ENCODE measurements around the gene TMEM63C.

DNA sequence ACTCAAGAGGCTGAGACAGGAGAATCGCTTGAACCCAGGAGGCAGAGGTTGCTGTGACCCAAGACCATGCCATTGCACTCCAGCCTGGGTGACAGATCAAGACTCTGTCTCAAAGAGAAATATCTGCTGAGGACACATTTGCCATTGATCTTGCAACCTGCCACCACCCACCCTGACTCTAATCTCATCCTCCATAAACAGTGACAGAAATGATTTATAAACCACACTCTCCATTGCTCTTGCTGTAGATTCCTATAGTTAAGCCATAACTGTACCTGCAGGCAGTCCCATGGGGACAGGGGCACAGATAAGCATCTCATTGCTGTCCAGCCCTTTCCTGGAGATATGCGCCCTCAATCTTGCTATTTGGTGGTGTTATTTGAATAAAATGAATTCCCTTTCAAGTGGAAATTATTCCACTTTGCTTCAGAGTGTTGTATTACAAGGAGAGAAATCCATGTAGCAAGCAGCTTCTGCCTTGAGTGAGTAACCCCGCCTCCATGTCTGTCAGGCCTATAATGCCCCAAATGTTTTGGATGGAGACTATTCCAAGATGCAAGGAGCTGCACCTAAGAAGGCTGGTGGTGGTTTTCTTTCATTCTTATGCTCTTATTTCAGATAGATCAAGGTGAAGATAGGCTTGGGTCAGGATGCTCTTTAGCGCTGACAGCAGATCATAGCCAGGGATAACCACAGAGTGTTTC is 37.0 kb upstream of the TMEM63C start:
- no peak for TF ChIP-seq POLR2A (IDR thresholded peaks at IDR 0.05; ENCODE audit: low read depth, low read length)
- no peak for TF ChIP-seq POLR2AphosphoS5 (IDR thresholded peaks at IDR 0.05; ENCODE audit: low read depth, low read length)
- no peak for TF ChIP-seq TAF1 (IDR thresholded peaks at IDR 0.05; ENCODE audit: low read depth, low read length)
- no peak for TF ChIP-seq SPI1 (IDR thresholded peaks at IDR 0.05; ENCODE audit: low read depth, low read length)
